Ovary (tissue), 3 donors: ENCODE data around the gene FUOM.

ENCODE experiments used
- CTCF ChIP-seq, 3 donors: fragments of 450-650 bp in 2 of 3; fragments of 200-600 bp in 1 of 3; IDR thresholded peaks; one replicate each; pipeline versions ENCODE4 v1.5.1 to v1.8.0; 2016 to 2022; ENCODE audit warnings: antibody characterized with exemption in 3 of 3, mild to moderate bottlenecking in 1 of 3
- EP300 ChIP-seq: sonication (generic); formaldehyde crosslinking; IDR thresholded peaks from one replicate; pipeline ENCODE4 v1.6.1; 2017; ENCODE audit warnings: antibody characterized with exemption
- POLR2A ChIP-seq: fragments of 450-650 bp; IDR thresholded peaks from one replicate; pipeline ENCODE4 v1.6.1; 2017; ENCODE audit warnings: antibody characterized with exemption, mild to moderate bottlenecking, moderate library complexity
- donor health status: DM: no; HTN: no; CAD: no.

- no peak for TF ChIP-seq CTCF (IDR thresholded peaks at IDR 0.05)
- TF ChIP-seq POLR2A: no peak
- no peak for TF ChIP-seq EP300
Observed at GRCh38 chr10:133310399-133310755, 47.4 kb downstream of the FUOM start.
